H9 (cell line): ENCODE results near the gene TCF7L2. TPM values are rescaled to one million over a fixed set of nuclear protein-coding genes. Genes with fewer than 3 reads are reported as not detected.
A peak's percentile ranks its signal among the peaks of the same experiment; 100 is the strongest.

Experiments
- DNase-seq: peaks from one replicate; pipeline ENCODE4 v3.0.0-alpha.2; 2017
- H2AFZ ChIP-seq: one replicate; pipeline ENCODE4 v1.6.1; 2013; ENCODE audit warnings: mild to moderate bottlenecking, low read length, control low read depth, moderate library complexity
- H2AK5ac ChIP-seq: 2 replicates; pipeline ENCODE4 v1.6.1; 2013; ENCODE audit warnings: low read length, control low read depth, mixed read lengths; ENCODE audit not compliant: insufficient read length
- H2BK120ac ChIP-seq: one replicate; pipeline ENCODE4 v1.6.1; 2013; ENCODE audit warnings: low read depth, mild to moderate bottlenecking, low read length, control low read depth, inconsistent platforms; ENCODE audit not compliant: poor library complexity, severe bottlenecking
- H2BK12ac ChIP-seq: 2 replicates; pipeline ENCODE4 v1.6.1; 2013; ENCODE audit warnings: low read length, control low read depth, mixed read lengths, low read depth; ENCODE audit not compliant: insufficient read length
- H2BK15ac ChIP-seq: 2 replicates; pipeline ENCODE4 v1.6.1; 2013; ENCODE audit warnings: low read depth, low read length, control low read depth
- H2BK20ac ChIP-seq: one replicate; pipeline ENCODE4 v1.6.1; 2013; ENCODE audit warnings: low read depth, mild to moderate bottlenecking, low read length, control low read depth, inconsistent platforms; ENCODE audit not compliant: poor library complexity, severe bottlenecking
- H2BK5ac ChIP-seq: 2 replicates; pipeline ENCODE4 v1.6.1; 2013; ENCODE audit warnings: low read length, control low read depth, mixed read lengths; ENCODE audit not compliant: insufficient read length
- H3K14ac ChIP-seq: 2 replicates; pipeline ENCODE4 v1.6.1; 2013; ENCODE audit warnings: low read length, control low read depth; ENCODE audit not compliant: insufficient read depth
- H3K18ac ChIP-seq: 2 replicates; pipeline ENCODE4 v1.6.1; 2013; ENCODE audit warnings: low read depth, mild to moderate bottlenecking, mixed read lengths, low read length, control low read depth; ENCODE audit not compliant: insufficient read length
- H3K23ac ChIP-seq: 2 replicates; pipeline ENCODE4 v1.6.1; 2013; ENCODE audit warnings: low read length, control low read depth, mixed read lengths, low read depth; ENCODE audit not compliant: insufficient read length
- H3K23me2 ChIP-seq: 2 replicates; pipeline ENCODE4 v1.6.1; 2013; ENCODE audit warnings: low read depth, mild to moderate bottlenecking, mixed read lengths, low read length, control low read depth; ENCODE audit not compliant: insufficient read length, poor library complexity, severe bottlenecking
- H3K27ac ChIP-seq: 2 replicates; pipeline ENCODE4 v1.5.1; 2013; ENCODE audit warnings: low read length, control low read depth, mixed read lengths, low read depth; ENCODE audit not compliant: insufficient read length
- H3K27me3 ChIP-seq: 2 replicates; pipeline ENCODE4 v1.6.1; 2013; ENCODE audit warnings: low read length, control low read depth, inconsistent platforms; ENCODE audit not compliant: insufficient read depth
- H3K4ac ChIP-seq: 2 replicates; pipeline ENCODE4 v1.6.1; 2013; ENCODE audit warnings: low read depth, mild to moderate bottlenecking, control low read depth, inconsistent platforms, low read length, moderate library complexity
- H3K4me1 ChIP-seq: 2 replicates; pipeline ENCODE4 v1.6.1; 2013; ENCODE audit warnings: low read length, control low read depth, inconsistent platforms; ENCODE audit not compliant: insufficient read depth
- H3K4me2 ChIP-seq: 2 replicates; pipeline ENCODE4 v1.6.1; 2013; ENCODE audit warnings: low read length, control low read depth, mixed read lengths; ENCODE audit not compliant: insufficient read length, insufficient read depth
- H3K56ac ChIP-seq: 2 replicates; pipeline ENCODE4 v1.6.1; 2013; ENCODE audit warnings: low read depth, mild to moderate bottlenecking, mixed read lengths, low read length, control low read depth; ENCODE audit not compliant: insufficient read length
- H3K79me1 ChIP-seq: 2 replicates; pipeline ENCODE4 v1.6.1; 2013; ENCODE audit warnings: low read depth, mild to moderate bottlenecking, moderate library complexity, low read length, control low read depth, inconsistent platforms; ENCODE audit not compliant: insufficient read depth, poor library complexity, severe bottlenecking
- H3K79me2 ChIP-seq: 2 replicates; pipeline ENCODE4 v1.6.1; 2013; ENCODE audit warnings: low read length, control low read depth, inconsistent platforms; ENCODE audit not compliant: insufficient read depth
- H3K9ac ChIP-seq: 2 replicates; pipeline ENCODE4 v1.6.1; 2013; ENCODE audit warnings: low read length, control low read depth, mixed read lengths; ENCODE audit not compliant: insufficient read length; ENCODE audit errors: extremely low read depth
- H3K9me3 ChIP-seq: one replicate; pipeline ENCODE4 v1.6.1; 2013; ENCODE audit warnings: low read depth, low read length, inconsistent platforms; ENCODE audit not compliant: control insufficient read depth
- H3T11ph ChIP-seq: one replicate; pipeline ENCODE4 v1.6.1; 2013; ENCODE audit warnings: mild to moderate bottlenecking, low read length, control low read depth, inconsistent platforms
- H4K20me1 ChIP-seq: one replicate; pipeline ENCODE4 v1.6.1; 2013; ENCODE audit not compliant: control insufficient read depth, insufficient read length, insufficient read depth
- H4K5ac ChIP-seq: 2 replicates; pipeline ENCODE4 v1.6.1; 2013; ENCODE audit warnings: low read depth, mild to moderate bottlenecking, mixed read lengths, low read length, control low read depth; ENCODE audit not compliant: insufficient read length
- H4K8ac ChIP-seq: replicated peaks from 2 replicates; pipeline ENCODE4 v1.6.1; 2013; ENCODE audit warnings: low read length, control low read depth, mixed read lengths, low read depth; ENCODE audit not compliant: insufficient read length
- H4K91ac ChIP-seq: 2 replicates; pipeline ENCODE4 v1.6.1; 2013; ENCODE audit warnings: low read depth, mild to moderate bottlenecking, moderate library complexity, mixed read lengths, low read length, control low read depth; ENCODE audit not compliant: insufficient read length
- H3K27ac Mint-ChIP-seq, 3 experiments: 2 replicates in 2 of 3; 3 replicates in 1 of 3; pipeline ENCODE4 v1.8.0; 2020 to 2021; ENCODE audit warnings: mixed read lengths in 3 of 3, mild to moderate bottlenecking in 1 of 3, moderate library complexity in 1 of 3
- H3K27me3 Mint-ChIP-seq: 2 replicates; pipeline ENCODE4 v1.8.0; 2021; ENCODE audit warnings: low read depth, mild to moderate bottlenecking, moderate library complexity, mixed read lengths
- H3K36me3 Mint-ChIP-seq, 3 experiments: 2 replicates in 2 of 3; 3 replicates in 1 of 3; pipeline ENCODE4 v1.8.0; 2020 to 2021; ENCODE audit warnings: low read depth in 3 of 3, mixed read lengths in 3 of 3; ENCODE audit not compliant: insufficient read depth in 1 of 3
- H3K4me1 Mint-ChIP-seq, 2 experiments: 2 replicates each; pipeline ENCODE4 v1.8.0; 2020; ENCODE audit warnings: mixed read lengths in 2 of 2
- H3K4me3 Mint-ChIP-seq, 2 experiments: 2 replicates in 1 of 2; 3 replicates in 1 of 2; pipeline ENCODE4 v1.8.0; 2020 to 2021; ENCODE audit warnings: mild to moderate bottlenecking in 2 of 2, mixed read lengths in 2 of 2, moderate library complexity in 1 of 2
- H3K9me3 Mint-ChIP-seq, 2 experiments: 2 replicates in 1 of 2; 3 replicates in 1 of 2; pipeline ENCODE4 v1.8.0; 2020; ENCODE audit warnings: mild to moderate bottlenecking in 2 of 2, mixed read lengths in 2 of 2, moderate library complexity in 1 of 2
- CTCF ChIP-seq: fragments of 200-600 bp; sonication (generic); conservative IDR thresholded peaks from 3 replicates; pipeline ENCODE4 v1.8.0; 2021; ENCODE audit warnings: antibody characterized with exemption, mild to moderate bottlenecking
- WGBS: extraction: QIAGEN DNeasy Blood & Tissue Kit; methylation state at CpG from one replicate; pipeline ENCODE4 v1.1.7; 2013; ENCODE audit warnings: missing lambda C conversion rate, low lambda C conversion rate, mixed read lengths; ENCODE audit not compliant: insufficient read length; ENCODE audit errors: extremely low coverage; 5-methylcytosine and 5-hydroxymethylcytosine counted together
- total RNA-seq: library from RNA; stranded (reverse); gene quantifications from 2 replicates; pipeline ENCODE4 v1.2.1, GENCODE V29; 2021

The TCF7L2 gene
- total RNA-seq, 1 experiment from 2014 or later = 71.1 TPM

- peaks cover 42 to 48% of the 10 kb centered on the region in 2 experiments for H3K4me1 Mint-ChIP-seq
- Histone ChIP-seq H2AFZ (no peak overlapping the region), H3K4ac (no peak overlapping the region), H2BK5ac (no peak overlapping the region), H3K27ac (no peak overlapping the region), H2AK5ac (no peak overlapping the region), H3K79me1 (no peaks in the 10 kb centered on the region), H3K18ac (no peak overlapping the region), H3K27me3 (no peaks in the 10 kb centered on the region), H3K23me2 (no peaks in the 10 kb centered on the region), H2BK15ac (no peak overlapping the region), H3K56ac (no peak overlapping the region), H3K79me2 (no peaks in the 10 kb centered on the region), H3K9me3 (no peaks in the 10 kb centered on the region), H4K91ac (no peak overlapping the region), H4K20me1 (no peaks in the 10 kb centered on the region), H4K8ac (no peak overlapping the region), H2BK12ac (no peak overlapping the region), H3K4me1 (peaks cover 5% of the 10 kb centered on the region), H2BK20ac (no peak overlapping the region), H2BK120ac (no peak overlapping the region), H4K5ac (no peak overlapping the region), H3K23ac (no peak overlapping the region), H3K9ac (no peak overlapping the region), H3K14ac (no peak overlapping the region), H3T11ph (no peak overlapping the region), H3K4me2 (no peak overlapping the region)
- no peaks in the 10 kb centered on the region for H3K36me3 Mint-ChIP-seq
- peak overlapping the region in 2 of 3 experiments; percentile 55 to 80; a peak in 4 of 7 replicates for H3K27ac Mint-ChIP-seq
- TF ChIP-seq CTCF = no peak
- no peaks in the 10 kb centered on the region for H3K9me3 Mint-ChIP-seq
- no peak for DNase-seq
- H3K4me3 Mint-ChIP-seq = no peak overlapping the region
- peaks cover 2% of the 10 kb centered on the region; the same call in 1 of the 2 replicates for H3K27me3 Mint-ChIP-seq
- WGBS = no CpG with 5 or more reads among the region's 16 CpGs
These were observed 227.3 kb downstream of the TCF7L2 start for GRCh38 chr10:113177156-113177935.
